Stimulated activated CD8-positive, alpha-beta memory T cell treated with anti-CD3 and anti-CD28 coated beads, Interleukin-12 subunit alpha, Interleukin-12 subunit beta, amount 100 ng/mL, for 24 hours (primary cell): ENCODE data around the gene SNX30.

Experiments
- DNase-seq: peaks from one replicate; pipeline ENCODE4 v3.0.0-alpha.2; 2020; ENCODE audit errors: extremely low read depth

The SNX30 gene

DNA sequence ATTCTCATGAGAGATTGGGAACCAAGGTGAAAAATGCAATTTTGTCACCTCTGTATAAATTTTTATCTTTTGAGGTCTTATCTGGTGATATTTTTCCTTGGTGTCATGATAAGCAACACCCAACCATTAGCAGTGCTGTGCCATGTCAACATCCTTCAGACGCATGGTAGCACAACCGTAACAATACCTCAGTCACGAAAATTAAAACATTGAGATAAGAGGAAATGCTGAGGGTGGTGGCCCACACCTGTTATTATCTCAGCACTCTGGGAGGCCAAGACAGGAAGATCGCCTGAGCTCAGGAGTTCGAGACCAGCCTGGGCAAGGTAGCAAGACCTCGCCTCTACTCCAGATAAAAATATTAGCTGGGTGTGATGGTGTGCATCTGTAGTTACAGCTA is 107.4 kb downstream of the SNX30 start:
- DNase-seq: no peak

DNA sequence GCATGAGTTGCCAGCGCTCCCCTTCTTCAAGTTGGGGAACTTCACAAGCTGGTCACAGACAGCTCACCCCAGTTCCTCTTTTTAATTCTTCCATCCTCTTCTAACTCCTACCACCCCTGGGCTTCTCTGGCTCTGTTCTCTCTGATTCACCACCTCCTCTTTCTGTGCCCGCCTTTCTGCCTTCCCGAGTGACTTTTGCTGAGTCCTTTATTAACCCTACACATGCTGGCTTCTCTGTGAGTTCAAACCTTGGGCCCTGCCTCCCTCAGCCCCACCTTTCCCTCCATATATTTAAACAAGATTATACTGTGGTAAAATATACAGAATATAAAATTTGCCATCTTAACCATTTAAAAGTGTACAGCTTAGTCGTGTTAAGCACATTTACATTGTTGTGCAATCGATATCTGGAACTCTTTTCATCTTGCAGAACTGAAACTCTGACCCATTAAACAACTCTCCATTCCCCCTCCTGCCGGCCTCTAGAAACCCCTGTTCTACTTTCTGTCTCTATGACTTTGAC is 108.1 kb downstream of the SNX30 start:
- no peak for DNase-seq

DNA sequence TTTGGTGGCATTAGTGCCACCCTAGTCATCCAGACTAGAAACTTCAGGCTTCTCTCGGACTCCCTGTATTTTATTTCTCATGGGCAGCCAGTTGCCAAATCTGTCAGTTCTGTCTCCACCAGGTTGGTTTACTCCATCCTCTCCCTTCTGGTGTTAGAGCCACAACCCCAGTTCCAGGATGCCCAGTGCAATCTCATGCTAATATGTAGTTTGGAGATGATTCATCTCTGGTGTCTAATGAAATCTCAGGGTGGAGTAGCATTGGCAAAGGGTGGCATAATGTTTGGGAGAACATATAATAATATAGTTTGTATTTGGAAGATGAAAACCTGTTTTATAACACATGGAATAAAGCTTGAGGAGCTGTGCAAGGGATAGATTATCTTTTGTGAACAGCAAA is 109.9 kb downstream of the SNX30 start:
- DNase-seq: no peak

DNA sequence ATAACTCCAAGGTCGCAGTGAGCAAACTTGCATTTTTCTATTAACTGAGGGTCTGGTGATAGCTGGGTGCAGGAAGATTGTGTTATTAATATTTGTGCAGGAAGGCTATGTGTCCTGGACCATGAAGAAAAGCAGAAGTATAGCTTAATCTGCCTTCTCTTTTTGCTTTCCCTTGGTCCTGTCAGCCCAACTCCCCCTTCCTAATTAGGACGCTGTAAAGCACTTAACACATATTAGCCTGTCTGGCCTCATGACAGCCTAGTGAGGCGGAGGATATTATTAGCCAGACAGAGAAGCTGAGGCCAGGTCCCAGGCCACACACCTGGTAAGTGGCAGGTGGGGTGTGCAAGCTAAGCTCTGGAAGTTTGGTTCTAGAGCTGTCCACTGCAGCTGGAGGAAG is 110.6 kb downstream of the SNX30 start:
- no peak for DNase-seq

DNA sequence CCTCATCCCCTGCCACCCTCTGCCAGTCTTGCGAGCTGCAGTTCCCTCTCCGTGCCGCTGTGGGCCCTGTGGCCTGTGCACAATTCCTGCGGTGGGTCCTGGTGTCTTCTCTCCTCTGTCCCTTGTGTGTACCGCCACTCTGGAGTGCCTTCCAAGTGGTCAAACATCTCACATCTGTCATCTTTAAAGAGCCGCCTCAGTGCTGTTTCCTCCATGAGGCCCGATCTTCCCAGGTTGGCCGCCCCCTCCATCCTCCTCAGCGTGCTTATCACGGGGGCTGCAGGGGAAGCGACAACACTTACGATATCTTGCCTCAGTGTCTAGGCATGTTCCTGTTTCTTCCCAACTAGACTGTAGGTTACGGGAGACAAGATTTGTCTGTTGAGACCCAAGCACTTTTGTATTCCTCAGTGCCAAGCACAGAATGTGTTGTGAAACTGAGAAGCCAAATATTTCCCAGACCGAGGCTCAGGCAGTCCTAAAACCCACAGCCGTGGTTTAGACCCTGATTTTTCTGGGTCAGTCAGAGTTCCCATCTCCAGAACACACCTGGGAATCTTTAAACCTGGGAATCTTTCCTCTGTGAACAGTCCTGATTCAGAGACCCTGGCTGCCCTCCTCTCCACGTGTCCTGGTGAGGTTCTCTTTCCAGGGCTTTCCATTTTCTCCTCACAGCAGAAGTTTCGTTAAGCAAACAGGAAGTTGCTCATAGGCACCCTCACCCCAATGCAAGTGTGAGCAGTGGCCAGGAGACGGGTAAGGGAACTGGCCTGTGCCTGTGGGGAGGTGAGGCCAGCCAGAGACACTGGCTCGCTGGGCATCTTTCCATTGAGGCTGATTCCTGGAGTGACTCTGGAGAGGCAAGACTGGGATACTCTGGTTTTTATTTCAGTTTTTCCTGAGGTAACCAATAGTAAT is 111.3 kb downstream of the SNX30 start:
- no peak for DNase-seq

DNA sequence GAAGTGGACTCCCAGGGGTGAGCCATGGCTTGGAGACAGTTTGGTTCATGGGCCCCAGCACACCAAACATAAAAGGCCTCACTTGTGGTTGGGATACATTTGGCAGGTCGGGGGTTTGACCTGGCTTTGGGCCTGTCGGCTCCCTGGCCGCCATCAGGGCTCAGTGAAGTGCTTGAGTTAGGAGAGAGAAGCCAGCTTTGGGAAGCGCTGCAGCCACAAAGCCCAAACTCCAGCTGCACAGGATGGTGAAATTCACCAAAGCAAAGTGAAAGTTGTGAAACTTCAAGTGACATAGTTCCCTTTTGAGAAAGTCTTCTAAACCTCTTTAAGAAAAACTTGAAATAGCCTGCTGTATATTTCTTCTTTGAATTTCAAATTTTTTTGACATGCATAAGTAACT is 112.7 kb downstream of the SNX30 start:
- DNase-seq: no peak

DNA sequence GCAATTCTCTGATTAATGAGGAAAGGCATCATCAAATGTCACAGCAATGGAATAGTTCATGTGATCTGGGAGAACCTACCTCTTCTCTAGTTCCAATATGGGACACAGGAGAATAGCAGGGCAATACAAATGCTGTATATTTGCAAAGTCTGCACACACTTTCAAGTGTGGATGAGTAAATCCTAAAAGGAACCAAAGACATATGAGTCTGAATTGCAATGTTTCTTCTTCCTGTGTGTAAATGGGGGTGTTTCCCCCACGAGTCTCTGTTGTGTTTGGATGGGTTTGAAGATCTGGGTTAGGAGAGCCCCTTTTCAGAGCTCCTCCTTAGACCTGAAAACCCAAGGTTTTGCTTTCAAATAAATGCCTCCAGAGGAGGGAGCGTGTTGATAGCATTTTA is 113.2 kb downstream of the SNX30 start:
- no peak for DNase-seq

DNA sequence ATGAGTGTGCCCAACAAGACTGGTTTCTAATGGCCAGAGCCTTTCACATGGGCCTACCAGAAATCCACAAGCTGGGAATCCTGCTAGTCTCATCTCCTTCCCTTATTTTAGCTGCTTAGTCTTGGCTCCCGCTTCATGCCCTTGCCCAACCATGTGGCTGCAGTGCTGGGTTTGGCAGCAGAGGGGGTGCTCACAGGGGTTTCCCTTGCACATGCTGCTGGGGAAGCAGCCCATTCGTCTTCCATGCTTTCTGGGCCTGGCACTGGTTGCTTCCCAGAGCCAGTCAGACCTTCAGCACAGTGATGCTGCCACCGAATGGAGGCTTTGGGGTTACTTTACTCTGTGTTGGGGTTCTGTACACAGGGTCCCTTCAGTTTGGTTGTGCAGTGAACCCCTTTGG is 113.8 kb downstream of the SNX30 start:
- no peak for DNase-seq

DNA sequence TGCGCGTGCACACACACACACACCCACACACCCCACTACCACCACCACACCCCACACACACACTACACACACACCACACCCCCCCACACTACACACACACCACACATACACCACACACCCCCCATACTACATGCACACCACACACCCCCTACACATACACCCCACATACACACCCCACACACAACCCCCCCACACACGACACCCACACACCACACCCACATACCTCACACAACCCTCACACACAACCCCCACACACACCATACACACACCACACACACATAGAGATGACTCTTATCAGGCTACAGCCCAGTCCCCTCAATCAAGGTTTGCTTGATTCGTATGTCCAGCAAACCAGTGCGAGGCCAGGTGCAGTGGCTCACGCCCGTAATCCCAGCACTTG is 114.4 kb downstream of the SNX30 start:
- no peak for DNase-seq

DNA sequence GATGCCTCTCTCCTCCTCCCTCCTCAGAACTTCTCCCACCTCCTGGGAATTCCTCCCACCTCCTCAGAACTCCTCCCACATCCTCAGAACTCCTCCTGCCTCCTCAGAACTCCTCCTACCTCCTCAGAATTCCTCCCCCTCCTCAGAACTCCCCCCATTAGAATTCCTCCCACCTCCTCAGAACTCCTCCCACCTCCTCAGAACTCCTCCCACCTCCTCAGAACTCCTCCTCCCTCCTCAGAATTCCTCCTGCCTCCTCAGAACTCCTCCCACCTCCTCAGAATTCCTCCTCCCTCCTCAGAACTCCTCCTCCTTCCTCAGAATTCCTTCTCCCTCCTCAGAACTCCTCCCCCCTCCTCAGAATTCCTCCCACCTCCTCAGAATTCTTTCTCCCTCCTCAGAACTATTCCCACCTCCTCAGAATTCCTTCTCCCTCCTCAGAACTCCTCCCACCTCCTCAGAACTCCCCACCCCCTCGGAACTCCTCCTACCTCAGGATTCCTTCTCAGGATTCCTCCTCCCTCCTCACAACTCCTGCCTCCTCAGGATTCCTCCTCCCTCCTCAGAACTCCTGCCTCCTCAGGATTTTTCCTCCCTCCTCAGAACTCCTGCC is 116.2 kb downstream of the SNX30 start:
- DNase-seq: no peak

DNA sequence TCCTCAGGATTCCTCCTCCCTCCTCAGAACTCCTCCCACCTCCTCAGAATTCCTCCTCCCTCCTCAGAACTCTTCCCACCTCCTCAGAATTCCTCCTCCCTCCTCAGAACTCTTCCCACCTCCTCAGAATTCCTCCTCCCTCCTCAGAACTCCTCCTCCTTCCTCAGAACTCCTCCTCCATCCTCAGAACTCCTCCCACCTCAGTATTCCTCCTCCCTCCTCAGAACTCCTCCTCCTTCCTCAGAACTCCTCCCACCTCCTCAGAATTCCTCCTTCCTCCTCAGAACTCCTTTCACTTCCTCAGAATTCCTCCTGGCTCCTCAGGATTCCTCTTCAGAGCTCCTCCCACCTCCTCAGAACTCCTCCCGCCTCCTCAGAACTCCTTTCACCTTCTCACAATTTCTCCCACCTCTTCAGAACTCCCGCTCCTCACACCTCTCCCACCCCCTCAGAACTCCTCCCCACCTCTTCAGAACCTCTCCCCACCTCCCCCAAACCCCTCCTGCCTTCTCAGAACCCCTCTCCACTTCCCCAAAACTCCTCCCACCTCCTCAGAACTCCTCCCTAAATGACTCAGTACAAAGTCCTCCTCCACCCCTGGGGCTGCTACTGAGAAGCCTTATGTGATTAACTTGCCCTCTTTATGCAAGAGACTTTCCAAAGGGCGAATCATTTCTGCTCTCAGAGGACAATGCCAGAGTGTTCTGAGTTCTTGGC is 116.9 kb downstream of the SNX30 start:
- no peak for DNase-seq

DNA sequence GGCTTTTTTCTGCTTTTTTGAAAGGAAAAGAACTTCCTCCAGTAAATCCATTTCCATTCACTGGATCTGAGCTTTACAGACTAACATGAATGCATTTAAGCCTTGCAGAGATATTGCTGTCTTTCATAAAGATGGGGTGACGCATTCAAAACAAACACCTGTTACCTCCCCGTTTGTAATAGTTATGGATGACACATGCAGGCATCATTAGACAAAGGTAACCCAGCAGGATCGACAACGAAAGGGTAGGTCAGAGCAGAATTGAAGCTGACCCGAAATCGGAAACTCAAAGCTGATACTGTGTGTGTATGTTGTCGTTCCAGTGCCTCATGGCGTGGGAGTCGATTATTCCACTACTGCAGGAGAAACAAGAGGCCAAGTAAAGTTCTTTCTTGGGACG is 117.9 kb downstream of the SNX30 start:
- no peak for DNase-seq

DNA sequence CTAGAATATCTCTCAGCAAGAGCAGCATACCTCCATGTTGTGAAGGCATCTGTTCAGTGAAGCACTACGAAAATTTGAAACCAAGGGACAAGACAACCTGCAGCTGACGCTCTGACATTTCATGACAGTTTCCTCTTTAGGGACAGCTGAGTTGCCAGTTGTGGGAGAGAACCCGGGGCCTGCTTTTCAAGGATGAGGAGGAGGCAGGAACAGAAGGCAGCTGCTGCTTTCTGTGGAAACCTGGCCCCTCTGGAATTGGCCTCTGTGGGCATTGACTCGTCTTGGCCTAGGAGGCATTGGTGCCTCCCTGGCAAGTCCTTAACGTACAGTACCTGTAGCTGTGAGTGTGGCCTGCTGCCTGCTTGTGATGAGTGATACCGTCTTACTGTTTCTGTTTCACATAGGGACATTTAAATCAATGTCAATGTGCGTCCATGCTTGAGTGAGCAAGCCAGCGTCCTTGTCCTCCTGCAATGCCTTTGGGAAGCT is 118.5 kb downstream of the SNX30 start:
- no peak for DNase-seq

DNA sequence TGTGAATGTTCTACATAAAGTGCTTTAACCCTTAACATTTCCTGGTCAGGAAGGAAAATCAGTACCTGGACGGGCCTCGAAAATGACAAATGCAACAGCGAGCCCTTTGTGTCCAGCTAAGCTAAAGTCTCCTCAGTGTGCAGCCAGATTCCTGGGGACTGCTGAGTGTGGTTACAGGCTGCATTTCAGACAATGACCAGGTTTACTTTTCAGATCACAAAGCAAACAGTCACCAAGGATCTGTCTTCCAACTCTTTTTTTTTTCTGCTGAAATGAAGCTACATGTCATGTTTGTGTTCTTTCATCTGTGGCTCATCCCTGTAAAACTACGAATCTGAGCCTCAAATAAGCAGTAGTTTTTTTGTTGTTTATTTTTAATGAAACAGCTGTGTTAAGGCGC is 119.4 kb downstream of the SNX30 start:
- DNase-seq: no peak

DNA sequence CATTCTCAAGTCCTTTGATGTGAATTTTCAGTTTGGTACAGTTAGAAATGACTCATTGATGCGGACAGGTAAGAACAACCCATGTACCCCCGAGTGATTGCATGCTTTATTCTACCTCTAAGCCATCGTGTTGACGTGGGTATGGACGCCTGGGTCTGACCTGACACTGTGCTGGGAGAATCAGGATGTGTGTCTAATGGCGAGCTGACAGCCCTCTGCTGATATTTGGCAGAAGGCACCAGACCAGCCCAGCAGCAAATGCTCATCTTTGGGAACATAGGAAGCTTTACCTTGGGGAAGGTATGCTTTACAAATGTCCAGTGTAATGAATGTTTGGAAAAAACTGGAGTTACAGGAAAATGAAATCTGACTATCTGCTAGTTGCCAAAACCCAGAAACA is 120.0 kb downstream of the SNX30 start:
- no peak for DNase-seq

DNA sequence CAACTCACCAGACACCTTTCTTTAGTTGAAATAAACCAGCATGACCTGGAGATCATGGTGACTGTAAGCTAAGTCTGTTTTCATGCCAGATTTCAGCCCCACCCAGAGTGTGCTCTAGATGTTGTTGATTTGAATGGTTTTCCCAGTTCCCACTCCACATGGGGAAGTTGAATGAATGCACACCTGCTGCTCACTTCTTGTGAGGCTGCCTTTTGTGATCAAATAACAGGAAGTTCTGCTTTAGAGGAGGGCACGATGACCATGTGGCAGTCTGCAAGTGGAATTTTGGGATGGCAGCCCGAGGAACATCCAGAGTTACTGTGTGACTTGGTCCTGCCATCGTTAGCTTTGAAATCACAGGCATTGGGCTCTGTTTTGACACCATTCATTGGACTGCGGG is 121.5 kb downstream of the SNX30 start:
- no peak for DNase-seq

DNA sequence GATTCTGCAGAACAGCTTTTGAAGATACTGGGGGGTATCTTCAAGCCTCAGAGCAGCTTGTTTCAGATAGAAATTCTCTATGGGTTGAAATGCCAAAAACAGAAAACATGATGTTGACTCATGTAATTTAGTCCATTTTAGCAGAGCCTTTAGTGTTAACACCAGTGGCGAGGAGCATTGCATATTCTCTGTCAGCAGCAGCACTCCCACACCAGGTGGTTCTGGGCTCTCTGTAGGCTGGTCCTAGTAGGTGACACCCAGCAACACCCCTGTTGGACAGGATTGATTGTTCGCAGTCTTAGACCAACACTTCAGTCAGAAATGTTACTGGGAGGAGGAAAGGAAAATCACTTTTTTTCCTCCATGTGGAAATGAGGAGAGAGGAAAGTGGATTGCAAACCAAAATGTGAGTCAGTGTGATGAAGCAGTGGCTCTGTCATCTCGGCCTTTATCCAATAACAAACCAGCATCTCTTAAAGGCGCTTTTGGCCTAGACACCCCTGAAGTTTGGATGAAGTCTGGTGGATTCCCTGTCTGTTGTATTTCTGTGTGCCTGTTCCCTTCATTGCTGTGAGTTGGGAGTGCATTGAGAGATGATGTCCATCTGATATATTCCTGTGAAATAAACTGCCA is 123.3 kb downstream of the SNX30 start:
- DNase-seq: no peak

DNA sequence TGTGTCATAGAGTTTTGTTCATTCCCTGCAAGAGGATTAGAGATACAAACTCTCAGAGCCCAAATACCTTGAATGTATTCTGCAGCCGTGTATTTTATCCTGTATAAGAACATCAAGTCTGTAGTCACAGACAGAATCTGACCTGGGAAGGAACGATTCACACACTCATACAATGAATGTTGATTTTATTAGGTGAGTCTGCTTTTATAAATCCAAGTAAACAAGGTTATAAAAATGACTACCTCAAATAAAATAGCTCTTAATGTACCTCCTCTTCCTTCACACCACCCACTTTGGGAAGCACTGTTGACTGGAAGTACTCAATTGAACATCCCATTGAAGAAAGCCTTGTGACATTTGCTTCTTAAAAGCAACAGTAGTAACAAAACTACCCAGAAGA is 128.2 kb downstream of the SNX30 start:
- DNase-seq: no peak

DNA sequence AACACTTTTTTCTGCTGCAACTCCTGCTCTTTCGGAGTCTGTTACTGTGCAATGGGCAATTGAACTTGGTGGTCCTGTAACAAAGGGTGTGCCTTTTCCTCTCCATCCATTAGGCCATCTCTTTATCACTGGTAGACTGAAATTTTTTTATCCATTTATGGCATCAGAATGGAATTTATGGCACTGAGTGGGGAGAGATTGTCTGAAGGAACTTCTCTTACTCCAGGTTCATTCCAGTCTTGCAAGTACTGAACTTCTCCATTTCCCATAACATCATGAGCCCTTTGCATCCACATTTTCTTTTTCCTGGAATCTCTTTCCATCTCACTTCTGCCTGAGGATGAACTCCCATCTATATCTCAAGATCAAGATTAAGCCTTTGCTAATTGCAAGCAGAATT is 130.1 kb downstream of the SNX30 start:
- DNase-seq: no peak

DNA sequence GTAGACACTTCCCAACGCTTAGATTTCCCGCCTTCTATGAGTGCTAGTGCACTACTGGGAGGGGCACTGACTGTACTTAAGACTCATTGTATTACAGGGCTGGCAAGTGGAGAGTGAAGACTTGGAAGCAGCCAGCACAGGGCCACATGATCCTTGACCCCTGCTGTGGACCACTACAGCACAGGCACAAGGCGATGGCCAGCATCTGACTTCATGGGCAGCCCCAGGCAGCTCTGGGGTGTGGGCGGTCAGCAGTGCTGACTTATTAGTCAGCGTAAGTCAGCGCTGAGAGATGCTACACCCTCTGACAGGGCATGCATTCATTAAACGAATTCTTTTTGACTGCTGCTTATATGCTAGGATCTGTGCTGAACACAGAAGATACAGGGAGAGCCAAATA is 130.8 kb downstream of the SNX30 start:
- DNase-seq: no peak

DNA sequence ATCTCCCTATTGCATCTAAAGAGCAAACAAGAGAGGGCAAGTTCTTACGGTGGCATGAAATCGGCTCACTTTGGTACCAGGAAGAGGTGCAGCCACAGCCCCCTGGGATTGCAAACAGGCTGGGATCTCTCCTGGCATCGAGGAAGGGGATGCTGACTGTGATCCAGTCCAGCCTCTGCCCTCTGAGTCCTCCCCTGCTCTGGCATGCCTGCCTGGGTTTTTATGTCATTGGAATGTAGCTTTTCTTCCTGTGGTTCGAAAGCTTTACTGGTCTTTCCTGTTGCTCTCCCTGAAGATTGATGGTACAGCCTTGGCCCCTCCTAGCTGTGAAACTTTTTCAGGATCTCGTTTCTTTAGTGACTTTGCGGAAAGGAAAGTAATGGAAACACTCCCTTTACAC is 133.5 kb downstream of the SNX30 start:
- DNase-seq: no peak

DNA sequence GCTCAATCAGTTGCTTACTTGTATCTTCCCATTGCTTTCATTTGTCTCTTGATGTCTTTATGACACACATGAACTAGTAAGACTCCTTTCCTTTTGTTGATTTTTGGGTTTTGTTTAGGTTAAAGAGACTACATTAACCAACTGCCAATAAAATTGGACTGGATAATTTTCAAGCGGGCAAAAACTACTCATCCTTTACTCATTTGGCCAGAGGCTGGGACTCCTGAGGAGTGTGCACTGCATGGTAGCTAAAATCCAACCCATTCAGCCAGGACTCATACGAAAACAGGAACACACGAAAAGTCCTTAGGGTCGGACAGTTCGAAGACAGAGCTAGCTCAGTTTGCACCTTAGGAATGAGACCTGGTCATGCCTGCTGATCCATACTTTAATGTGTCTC is 134.2 kb downstream of the SNX30 start:
- no peak for DNase-seq
